ENCODE data around the gene ITGB1BP1. TPM values are rescaled to one million over a fixed set of nuclear protein-coding genes. Genes with fewer than 3 reads are reported as not detected.
A peak's percentile ranks its signal among the peaks of the same experiment; 100 is the strongest.

The ITGB1BP1 gene
- total and polyA plus RNA-seq, 4 donors: 52.7 to 148 (median 94.4) TPM

GRCh38 chr2:9392898-9393765 lies 30.2 kb downstream of the ITGB1BP1 start:
- DNase-seq (ENCODE audit: low read depth in 4 of 6, low spot score in 6 of 6): peak in 1 of 6 donors; percentile 55
- no peaks in the 10 kb centered on the region for H3K27me3 ChIP-seq (ENCODE audit: control insufficient read depth, insufficient read depth, low read length)
- peaks cover 72% of the 10 kb centered on the region for H3K36me3 ChIP-seq (ENCODE audit: control insufficient read depth, insufficient read depth, low read length)
- no peaks in the 10 kb centered on the region for H3K9me3 ChIP-seq (ENCODE audit: control insufficient read depth, insufficient read depth, low read length)
- 37% methylated on average over 22 of the region's 28 CpGs for WGBS (ENCODE audit: insufficient coverage)
- peaks cover 18% of the 10 kb centered on the region for H3K4me1 ChIP-seq (ENCODE audit: control insufficient read depth, insufficient read depth, low read length)
- no peak overlapping the region for H3K4me3 ChIP-seq (ENCODE audit: low read depth, low read length)
- H3K27ac ChIP-seq (ENCODE audit: low read depth, low read length): peak overlapping the region; percentile 82

GRCh38 chr2:9391961-9392720 lies 31.2 kb downstream of the ITGB1BP1 start:
- Histone ChIP-seq H3K27me3 (ENCODE audit: control insufficient read depth, insufficient read depth, low read length) (no peaks in the 10 kb centered on the region), H3K36me3 (ENCODE audit: control insufficient read depth, insufficient read depth, low read length) (peaks cover 74% of the 10 kb centered on the region), H3K27ac (ENCODE audit: low read depth, low read length) (peak overlapping the region; percentile 82), H3K4me1 (ENCODE audit: control insufficient read depth, insufficient read depth, low read length) (peaks cover 18% of the 10 kb centered on the region), H3K9me3 (ENCODE audit: control insufficient read depth, insufficient read depth, low read length) (no peaks in the 10 kb centered on the region), H3K4me3 (ENCODE audit: low read depth, low read length) (no peak overlapping the region)
- no peak for DNase-seq (ENCODE audit: low read depth in 4 of 6, low spot score in 6 of 6)
- 93% methylated on average over 11 of the region's 13 CpGs for WGBS (ENCODE audit: insufficient coverage)

GRCh38 chr2:9390991-9391390 lies 32.3 kb downstream of the ITGB1BP1 start:
- no peak overlapping the region for H3K4me3 ChIP-seq (ENCODE audit: low read depth, low read length)
- H3K4me1 ChIP-seq (ENCODE audit: control insufficient read depth, insufficient read depth, low read length): peaks cover 18% of the 10 kb centered on the region
- 75% methylated on average over 19 of the region's 19 CpGs for WGBS (ENCODE audit: insufficient coverage)
- peaks cover 75% of the 10 kb centered on the region for H3K36me3 ChIP-seq (ENCODE audit: control insufficient read depth, insufficient read depth, low read length)
- H3K9me3 ChIP-seq (ENCODE audit: control insufficient read depth, insufficient read depth, low read length): no peaks in the 10 kb centered on the region
- H3K27me3 ChIP-seq (ENCODE audit: control insufficient read depth, insufficient read depth, low read length): no peaks in the 10 kb centered on the region
- DNase-seq (ENCODE audit: low read depth in 4 of 6, low spot score in 6 of 6): no peak
- H3K27ac ChIP-seq (ENCODE audit: low read depth, low read length): no peak overlapping the region

DNA sequence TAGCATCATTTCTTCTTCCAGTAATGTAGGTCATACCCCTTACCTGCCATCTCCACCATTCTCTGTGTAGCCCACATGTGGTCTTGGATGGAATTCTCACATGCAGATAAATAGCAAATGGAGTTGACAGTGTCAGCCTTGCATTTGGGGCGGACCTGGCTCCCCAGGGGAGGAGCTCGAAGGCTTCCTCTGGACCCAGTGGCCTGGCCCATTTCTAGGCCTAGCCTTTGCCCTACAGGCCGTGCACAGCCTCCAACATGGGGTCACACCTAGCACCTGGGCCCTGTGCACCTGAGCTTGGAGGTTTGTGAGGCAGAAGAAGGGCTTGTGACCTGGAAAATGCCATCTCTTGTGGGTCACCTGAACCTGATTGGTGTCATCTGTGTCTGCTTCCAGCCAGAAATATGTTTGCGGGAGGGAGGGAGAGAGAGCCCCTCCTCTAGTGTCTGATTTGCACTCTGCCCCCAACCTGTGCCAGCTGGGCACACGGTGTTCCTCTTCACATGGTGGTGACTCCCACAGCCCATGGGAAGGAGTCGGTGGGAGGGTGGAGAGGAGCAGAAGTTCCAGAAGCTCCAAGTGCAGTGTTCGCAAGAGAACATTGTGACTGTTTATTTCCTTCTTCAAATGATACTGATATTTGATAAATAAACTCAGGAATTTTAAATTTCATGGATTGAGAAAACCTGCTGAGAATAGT lies 33.0 kb downstream of the ITGB1BP1 start:
- DNase-seq (ENCODE audit: low read depth in 4 of 6, low spot score in 6 of 6): no peak
- no peak overlapping the region for H3K27ac ChIP-seq (ENCODE audit: low read depth, low read length)
- peaks cover 18% of the 10 kb centered on the region for H3K4me1 ChIP-seq (ENCODE audit: control insufficient read depth, insufficient read depth, low read length)
- H3K4me3 ChIP-seq (ENCODE audit: low read depth, low read length): no peak overlapping the region
- H3K27me3 ChIP-seq (ENCODE audit: control insufficient read depth, insufficient read depth, low read length): no peaks in the 10 kb centered on the region
- peaks cover 79% of the 10 kb centered on the region for H3K36me3 ChIP-seq (ENCODE audit: control insufficient read depth, insufficient read depth, low read length)
- H3K9me3 ChIP-seq (ENCODE audit: control insufficient read depth, insufficient read depth, low read length): no peaks in the 10 kb centered on the region
- WGBS (ENCODE audit: insufficient coverage): 90% methylated on average over 5 of the region's 7 CpGs

- peaks cover 81% of the 10 kb centered on the region for H3K36me3 ChIP-seq (ENCODE audit: control insufficient read depth, insufficient read depth, low read length)
Measured at GRCh38 chr2:9388950-9389911, 34.1 kb downstream of the ITGB1BP1 start.

DNA sequence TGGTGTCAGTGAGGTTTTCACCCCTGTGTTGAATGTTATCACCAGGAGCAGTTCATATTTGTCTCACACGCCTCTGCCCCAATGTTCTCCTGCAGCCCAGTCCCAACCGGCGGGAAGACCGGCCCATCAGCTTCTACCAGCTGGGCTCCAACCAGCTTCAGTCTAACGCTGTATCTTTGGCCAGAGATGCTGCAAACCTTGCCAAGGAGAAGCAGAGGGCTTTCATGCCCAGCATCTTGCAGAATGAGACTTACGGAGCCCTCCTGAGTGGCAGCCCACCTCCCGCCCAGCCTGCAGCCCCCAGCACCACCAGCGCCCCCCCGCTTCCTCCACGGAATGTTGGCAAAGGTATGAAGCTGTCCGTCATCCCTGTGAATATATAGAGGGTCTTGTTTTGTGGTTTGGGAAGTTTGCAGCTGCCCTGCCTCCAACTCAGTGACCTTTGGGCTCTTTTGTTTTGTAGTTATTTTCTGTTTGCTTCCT lies 35.1 kb downstream of the ITGB1BP1 start:
- H3K4me3 ChIP-seq (ENCODE audit: low read depth, low read length): no peak overlapping the region
- 77% methylated on average over 9 of the region's 11 CpGs for WGBS (ENCODE audit: insufficient coverage)
- H3K9me3 ChIP-seq (ENCODE audit: control insufficient read depth, insufficient read depth, low read length): no peaks in the 10 kb centered on the region
- H3K27me3 ChIP-seq (ENCODE audit: control insufficient read depth, insufficient read depth, low read length): no peaks in the 10 kb centered on the region
- peaks cover 77% of the 10 kb centered on the region for H3K36me3 ChIP-seq (ENCODE audit: control insufficient read depth, insufficient read depth, low read length)
- peak in 1 of 6 donors; percentile 46 for DNase-seq (ENCODE audit: low read depth in 4 of 6, low spot score in 6 of 6)
- H3K27ac ChIP-seq (ENCODE audit: low read depth, low read length): no peak overlapping the region
- H3K4me1 ChIP-seq (ENCODE audit: control insufficient read depth, insufficient read depth, low read length): peaks cover 14% of the 10 kb centered on the region

More at GRCh38 chr2:9388950-9389911, 34.1 kb downstream of the ITGB1BP1 start:
- Histone ChIP-seq H3K27me3 (ENCODE audit: control insufficient read depth, insufficient read depth, low read length) (no peaks in the 10 kb centered on the region), H3K4me1 (ENCODE audit: control insufficient read depth, insufficient read depth, low read length) (peaks cover 18% of the 10 kb centered on the region), H3K9me3 (ENCODE audit: control insufficient read depth, insufficient read depth, low read length) (no peaks in the 10 kb centered on the region), H3K27ac (ENCODE audit: low read depth, low read length) (no peak overlapping the region), H3K4me3 (ENCODE audit: low read depth, low read length) (no peak overlapping the region)
- DNase-seq (ENCODE audit: low read depth in 4 of 6, low spot score in 6 of 6): no peak
- 91% methylated on average over 24 of the region's 28 CpGs for WGBS (ENCODE audit: insufficient coverage)

DNA sequence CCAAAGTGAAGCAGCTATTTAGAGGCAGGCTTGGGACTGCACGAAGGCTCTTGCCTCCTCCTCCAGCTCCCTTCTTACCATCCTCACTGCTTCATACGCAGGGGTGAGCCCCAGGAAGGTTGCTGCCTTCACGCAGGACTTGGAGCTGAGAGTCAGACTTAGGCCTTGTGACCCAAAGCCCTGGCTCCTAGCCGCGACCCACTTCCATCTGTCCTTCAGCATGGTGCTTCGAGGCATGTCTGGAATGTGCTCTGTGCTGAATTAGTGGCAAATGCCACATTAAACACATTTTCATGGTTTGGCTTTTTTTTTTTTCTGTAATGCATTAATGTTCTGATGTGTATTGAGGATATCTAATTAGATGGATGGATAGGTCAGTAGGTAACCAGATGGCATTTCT lies 37.5 kb downstream of the ITGB1BP1 start:
- WGBS (ENCODE audit: insufficient coverage): 89% methylated on average over 5 of the region's 6 CpGs
- Histone ChIP-seq H3K4me1 (ENCODE audit: control insufficient read depth, insufficient read depth, low read length) (peaks cover 4% of the 10 kb centered on the region), H3K9me3 (ENCODE audit: control insufficient read depth, insufficient read depth, low read length) (no peaks in the 10 kb centered on the region), H3K27ac (ENCODE audit: low read depth, low read length) (no peak overlapping the region), H3K36me3 (ENCODE audit: control insufficient read depth, insufficient read depth, low read length) (peaks cover 64% of the 10 kb centered on the region), H3K27me3 (ENCODE audit: control insufficient read depth, insufficient read depth, low read length) (no peaks in the 10 kb centered on the region), H3K4me3 (ENCODE audit: low read depth, low read length) (no peak overlapping the region)
- DNase-seq (ENCODE audit: low read depth in 4 of 6, low spot score in 6 of 6): no peak

DNA sequence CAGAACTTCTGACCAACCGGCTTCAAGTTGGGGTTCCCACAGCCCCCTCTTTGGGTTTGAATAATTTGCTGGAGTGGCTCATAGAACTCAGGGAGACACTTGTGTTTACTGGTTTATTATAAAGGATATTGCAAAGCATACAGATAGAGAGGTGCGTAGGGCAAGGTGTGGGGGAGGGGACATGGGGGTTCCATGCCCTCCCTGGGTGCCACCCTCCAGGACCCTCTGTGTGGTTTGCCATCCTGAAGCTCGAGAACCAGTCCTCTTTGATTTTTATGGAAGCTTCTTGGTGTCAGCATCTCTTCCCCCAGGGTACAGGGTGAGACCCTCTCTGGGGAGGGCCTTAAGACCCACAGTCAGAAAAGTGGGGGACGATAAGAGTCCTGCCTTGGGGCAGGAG lies 38.8 kb downstream of the ITGB1BP1 start:
- Histone ChIP-seq H3K4me3 (ENCODE audit: low read depth, low read length) (no peak overlapping the region), H3K4me1 (ENCODE audit: control insufficient read depth, insufficient read depth, low read length) (peaks cover 7% of the 10 kb centered on the region), H3K36me3 (ENCODE audit: control insufficient read depth, insufficient read depth, low read length) (peaks cover 59% of the 10 kb centered on the region), H3K27ac (ENCODE audit: low read depth, low read length) (no peak overlapping the region), H3K27me3 (ENCODE audit: control insufficient read depth, insufficient read depth, low read length) (no peaks in the 10 kb centered on the region), H3K9me3 (ENCODE audit: control insufficient read depth, insufficient read depth, low read length) (no peaks in the 10 kb centered on the region)
- DNase-seq (ENCODE audit: low read depth in 4 of 6, low spot score in 6 of 6): no peak
- 100% methylated on average over 2 of the region's 4 CpGs for WGBS (ENCODE audit: insufficient coverage)

Data from spinal cord (tissue), 10 donors.